Fibroblast of lung (primary cell): ENCODE measurements around the gene HS3ST3A1. TPM values are rescaled to one million over a fixed set of nuclear protein-coding genes. Genes with fewer than 3 reads are reported as not detected.

ENCODE experiments used
- DNase-seq, 2 donors: peaks; one replicate each; pipeline versions ENCODE4 v3.0.0 to v3.0.0-alpha.2; 2010; ENCODE audit warnings: low read depth in 2 of 2
- H2AFZ ChIP-seq: 2 replicates; pipeline ENCODE4 v1.5.1; 2012; ENCODE audit warnings: low read length, control low read depth, inconsistent platforms
- H3K27ac ChIP-seq: 2 replicates; pipeline ENCODE4 v1.5.1; 2011; ENCODE audit warnings: low read length, control low read depth; ENCODE audit not compliant: insufficient read depth
- H3K27me3 ChIP-seq: 2 replicates; pipeline ENCODE4 v1.5.1; 2011; ENCODE audit warnings: mild to moderate bottlenecking, low read length; ENCODE audit not compliant: control insufficient read depth, insufficient read depth
- H3K36me3 ChIP-seq: 2 replicates; pipeline ENCODE4 v1.5.1; 2011; ENCODE audit warnings: low read length; ENCODE audit not compliant: control insufficient read depth, insufficient read depth
- H3K4me1 ChIP-seq: 2 replicates; pipeline ENCODE4 v1.5.1; 2011; ENCODE audit warnings: low read length; ENCODE audit not compliant: control insufficient read depth, insufficient read depth; ENCODE audit errors: extremely low read depth
- H3K4me2 ChIP-seq: 2 replicates; pipeline ENCODE4 v1.5.1; 2011; ENCODE audit warnings: low read length, control low read depth; ENCODE audit not compliant: insufficient read depth; ENCODE audit errors: extremely low read depth
- H3K4me3 ChIP-seq, 4 experiments: fragments of 200-600 bp in 1 of 4; sonication (generic) in 1 of 4; replicated peaks in 1 of 4; 2 replicates each; pipeline ENCODE4 v1.5.1; 2011 to 2016; ENCODE audit warnings: low read length in 4 of 4, low read depth in 3 of 4, mild to moderate bottlenecking in 3 of 4, control low read depth in 2 of 4, inconsistent platforms in 1 of 4, mixed read lengths in 1 of 4; ENCODE audit not compliant: insufficient read depth in 1 of 4; ENCODE audit errors: control extremely low read depth in 1 of 4
- H3K79me2 ChIP-seq: 2 replicates; pipeline ENCODE4 v1.5.1; 2012; ENCODE audit warnings: mild to moderate bottlenecking, low read length, inconsistent platforms; ENCODE audit not compliant: control insufficient read depth, insufficient read depth
- H3K9ac ChIP-seq: 2 replicates; pipeline ENCODE4 v1.5.1; 2011; ENCODE audit warnings: mild to moderate bottlenecking, low read length, control low read depth; ENCODE audit not compliant: insufficient read depth
- H3K9me3 ChIP-seq: 2 replicates; pipeline ENCODE4 v1.5.1; 2012; ENCODE audit warnings: low read depth, low read length; ENCODE audit not compliant: control insufficient read depth, insufficient read depth
- H4K20me1 ChIP-seq: 2 replicates; pipeline ENCODE4 v1.5.1; 2011; ENCODE audit warnings: low read length; ENCODE audit not compliant: control insufficient read depth, insufficient read depth; ENCODE audit errors: extremely low read depth
- EZH2 ChIP-seq: IDR thresholded peaks from 2 replicates; pipeline ENCODE4 v1.5.1; 2012; ENCODE audit warnings: low read length, control low read depth, mild to moderate bottlenecking; ENCODE audit errors: missing control alignments
- polyA plus RNA-seq, 2 donors: library from polyadenylated mRNA; depleted of rRNA in 1 of 2; stranded (reverse) in 1 of 2; unstranded in 1 of 2; fragments of >200 nt; gene quantifications; 2 replicates each; pipeline ENCODE4 v1.2.1, GENCODE V29; 2011 to 2012; ENCODE audit warnings: missing spikeins in 1 of 2
- total RNA-seq: library from RNA; depleted of rRNA; stranded (reverse); fragments of >200 nt; gene quantifications from 2 replicates; pipeline ENCODE4 v1.2.1, GENCODE V29; 2014
- TF ChIP-seq, protein P1 (sequence below), 2 donors: IDR thresholded peaks in 1 of 2; conservative IDR thresholded peaks in 1 of 2; 1 replicate in 1 of 2; 2 replicates in 1 of 2; pipeline ENCODE4 v1.5.1; 2011 to 2012; ENCODE audit warnings: low read length in 2 of 2, control low read depth in 1 of 2, inconsistent platforms in 1 of 2, low read depth in 1 of 2, mild to moderate bottlenecking in 1 of 2

HS3ST3A1 gene
- total and polyA plus RNA-seq, 2 donors (not counting 1 experiment from before 2014, with no cell fraction given): 2.4 to 48.7 TPM

DNA sequence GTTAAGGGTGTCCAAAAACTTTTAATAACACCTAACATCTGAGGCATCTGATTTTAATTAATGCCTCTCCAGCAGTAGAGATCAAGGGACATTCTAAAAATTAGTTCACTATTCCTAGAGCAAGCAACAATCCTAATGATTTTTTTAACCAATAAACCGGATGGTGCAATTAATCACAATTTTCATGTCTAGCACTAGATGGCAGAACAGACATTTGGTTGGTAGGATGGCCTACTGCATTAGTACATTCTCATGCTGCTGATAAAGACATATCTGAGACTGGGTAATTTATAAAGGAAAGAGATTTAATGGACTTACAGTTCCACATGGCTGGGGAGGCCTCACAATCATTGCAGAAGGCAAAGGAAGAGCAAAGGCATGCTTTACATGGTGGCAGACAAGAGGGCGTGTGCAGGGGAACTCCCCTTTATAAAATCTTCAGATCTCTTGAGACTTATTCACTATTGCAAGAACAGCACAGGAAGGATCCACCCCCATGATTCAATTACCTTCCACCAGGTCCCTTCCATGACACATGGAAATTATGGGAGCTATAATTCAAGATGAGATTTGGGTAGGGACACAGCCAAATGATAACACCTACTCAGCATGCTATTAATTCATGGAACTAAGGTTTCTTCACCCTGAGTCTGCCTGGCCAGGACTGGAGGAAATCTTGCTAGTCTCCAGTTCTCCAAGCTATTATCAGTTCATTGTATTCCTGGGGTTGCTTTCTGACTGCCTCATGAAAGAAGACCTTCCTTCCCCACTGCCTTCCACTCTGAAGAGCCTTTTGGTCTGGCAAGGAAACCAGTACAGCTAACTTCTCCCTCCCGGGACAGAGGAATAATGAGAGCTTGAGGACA is 24.8 kb downstream of the HS3ST3A1 start:
- Histone ChIP-seq H3K27me3 (no peaks in the 10 kb centered on the region), H4K20me1 (no peaks in the 10 kb centered on the region), H3K36me3 (no peaks in the 10 kb centered on the region), H3K9me3 (no peaks in the 10 kb centered on the region), H3K4me1 (peaks cover 6% of the 10 kb centered on the region), H3K4me2 (no peak overlapping the region), H2AFZ (no peak overlapping the region), H3K27ac (no peak overlapping the region), H3K4me3 (no peak overlapping the region), H3K79me2 (peaks cover 24% of the 10 kb centered on the region), H3K9ac (no peak overlapping the region)
- peak in 1 of 2 donors; percentile 38 for DNase-seq
- no peak for TF ChIP-seq EZH2
- TF ChIP-seq, protein P1, sequence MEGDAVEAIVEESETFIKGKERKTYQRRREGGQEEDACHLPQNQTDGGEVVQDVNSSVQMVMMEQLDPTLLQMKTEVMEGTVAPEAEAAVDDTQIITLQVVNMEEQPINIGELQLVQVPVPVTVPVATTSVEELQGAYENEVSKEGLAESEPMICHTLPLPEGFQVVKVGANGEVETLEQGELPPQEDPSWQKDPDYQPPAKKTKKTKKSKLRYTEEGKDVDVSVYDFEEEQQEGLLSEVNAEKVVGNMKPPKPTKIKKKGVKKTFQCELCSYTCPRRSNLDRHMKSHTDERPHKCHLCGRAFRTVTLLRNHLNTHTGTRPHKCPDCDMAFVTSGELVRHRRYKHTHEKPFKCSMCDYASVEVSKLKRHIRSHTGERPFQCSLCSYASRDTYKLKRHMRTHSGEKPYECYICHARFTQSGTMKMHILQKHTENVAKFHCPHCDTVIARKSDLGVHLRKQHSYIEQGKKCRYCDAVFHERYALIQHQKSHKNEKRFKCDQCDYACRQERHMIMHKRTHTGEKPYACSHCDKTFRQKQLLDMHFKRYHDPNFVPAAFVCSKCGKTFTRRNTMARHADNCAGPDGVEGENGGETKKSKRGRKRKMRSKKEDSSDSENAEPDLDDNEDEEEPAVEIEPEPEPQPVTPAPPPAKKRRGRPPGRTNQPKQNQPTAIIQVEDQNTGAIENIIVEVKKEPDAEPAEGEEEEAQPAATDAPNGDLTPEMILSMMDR (conservative IDR thresholded peaks at IDR 0.05 in 1 of 2, IDR thresholded peaks at IDR 0.05 in 1 of 2; ENCODE audit: low read depth in 1 of 2, low read length in 2 of 2): no peak

DNA sequence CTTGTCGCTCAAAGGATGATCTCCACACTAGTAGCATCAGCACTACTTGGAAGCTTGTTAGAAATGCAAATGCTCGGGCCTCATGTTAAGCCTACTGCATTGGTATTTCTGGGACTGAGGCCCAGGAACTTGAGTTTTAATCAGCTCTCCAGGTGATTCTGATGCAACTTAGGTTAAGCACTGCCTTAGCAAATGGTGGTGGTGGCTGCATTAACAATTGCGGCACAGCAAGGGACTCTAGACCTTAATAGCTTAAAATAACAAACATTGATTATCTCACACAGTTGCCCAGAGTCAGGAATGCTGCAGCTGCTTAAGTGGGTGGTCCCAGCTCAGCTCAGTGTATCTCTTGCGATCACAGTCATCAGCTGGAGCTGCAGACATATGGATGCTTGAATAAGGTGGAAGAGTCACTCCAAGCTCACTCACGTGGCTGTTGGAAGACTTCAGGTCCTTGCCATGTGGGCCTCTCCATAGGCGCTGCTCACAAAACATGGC is 25.8 kb downstream of the HS3ST3A1 start:
- no peak overlapping the region for H2AFZ ChIP-seq
- H3K27me3 ChIP-seq: no peaks in the 10 kb centered on the region
- peak; percentile 48 to 79 for DNase-seq
- H3K9ac ChIP-seq: no peak overlapping the region
- no peak for TF ChIP-seq EZH2
- TF ChIP-seq, protein P1 (conservative IDR thresholded peaks at IDR 0.05 in 1 of 2, IDR thresholded peaks at IDR 0.05 in 1 of 2; ENCODE audit: low read depth in 1 of 2, low read length in 2 of 2): no peak
- no peaks in the 10 kb centered on the region for H3K36me3 ChIP-seq
- H3K79me2 ChIP-seq: peaks cover 26% of the 10 kb centered on the region
- H3K4me2 ChIP-seq: no peak overlapping the region
- H3K9me3 ChIP-seq: no peaks in the 10 kb centered on the region
- H3K27ac ChIP-seq: no peak overlapping the region
- peaks cover 4% of the 10 kb centered on the region for H3K4me1 ChIP-seq
- H4K20me1 ChIP-seq: no peaks in the 10 kb centered on the region
- no peak overlapping the region for H3K4me3 ChIP-seq

DNA sequence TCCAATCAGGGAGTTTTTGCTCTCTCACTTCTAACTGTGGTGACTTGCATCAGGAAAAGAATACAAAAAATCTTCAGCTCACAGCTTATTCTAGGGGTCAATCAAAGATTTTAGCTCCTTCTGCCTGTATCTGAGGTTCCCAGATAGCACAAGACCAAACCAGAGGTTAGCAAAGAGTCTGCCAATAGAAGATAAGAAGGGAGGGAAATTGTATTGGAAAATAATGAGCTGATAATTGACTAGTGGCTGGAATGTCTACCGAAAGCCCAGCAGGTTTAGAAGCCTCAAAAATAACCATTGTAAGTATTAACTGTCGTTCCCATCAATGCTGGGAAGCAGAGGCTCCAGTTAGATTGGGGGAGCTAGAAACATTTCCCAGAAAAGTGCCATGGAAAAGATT is 26.3 kb downstream of the HS3ST3A1 start:
- peaks cover 4% of the 10 kb centered on the region for H3K4me1 ChIP-seq
- H3K79me2 ChIP-seq: peaks cover 27% of the 10 kb centered on the region
- TF ChIP-seq EZH2: no peak
- TF ChIP-seq, protein P1 (conservative IDR thresholded peaks at IDR 0.05 in 1 of 2, IDR thresholded peaks at IDR 0.05 in 1 of 2; ENCODE audit: low read depth in 1 of 2, low read length in 2 of 2): no peak

More for the DNA sequence above, 26.3 kb downstream of the HS3ST3A1 start:
- no peaks in the 10 kb centered on the region for H3K27me3 ChIP-seq
- no peak overlapping the region for H2AFZ ChIP-seq
- no peak overlapping the region for H3K4me3 ChIP-seq
- H4K20me1 ChIP-seq: no peaks in the 10 kb centered on the region
- H3K9me3 ChIP-seq: no peaks in the 10 kb centered on the region
- no peak for DNase-seq
- no peak overlapping the region for H3K9ac ChIP-seq
- no peak overlapping the region for H3K27ac ChIP-seq
- no peaks in the 10 kb centered on the region for H3K36me3 ChIP-seq
- H3K4me2 ChIP-seq: no peak overlapping the region
